ENCODE measurements around the gene SLC46A2. TPM values are rescaled to one million over a fixed set of nuclear protein-coding genes. Genes with fewer than 3 reads are reported as not detected.

The SLC46A2 gene, protein sequence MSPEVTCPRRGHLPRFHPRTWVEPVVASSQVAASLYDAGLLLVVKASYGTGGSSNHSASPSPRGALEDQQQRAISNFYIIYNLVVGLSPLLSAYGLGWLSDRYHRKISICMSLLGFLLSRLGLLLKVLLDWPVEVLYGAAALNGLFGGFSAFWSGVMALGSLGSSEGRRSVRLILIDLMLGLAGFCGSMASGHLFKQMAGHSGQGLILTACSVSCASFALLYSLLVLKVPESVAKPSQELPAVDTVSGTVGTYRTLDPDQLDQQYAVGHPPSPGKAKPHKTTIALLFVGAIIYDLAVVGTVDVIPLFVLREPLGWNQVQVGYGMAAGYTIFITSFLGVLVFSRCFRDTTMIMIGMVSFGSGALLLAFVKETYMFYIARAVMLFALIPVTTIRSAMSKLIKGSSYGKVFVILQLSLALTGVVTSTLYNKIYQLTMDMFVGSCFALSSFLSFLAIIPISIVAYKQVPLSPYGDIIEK
- total RNA-seq: not detected in 2 replicates

DNA sequence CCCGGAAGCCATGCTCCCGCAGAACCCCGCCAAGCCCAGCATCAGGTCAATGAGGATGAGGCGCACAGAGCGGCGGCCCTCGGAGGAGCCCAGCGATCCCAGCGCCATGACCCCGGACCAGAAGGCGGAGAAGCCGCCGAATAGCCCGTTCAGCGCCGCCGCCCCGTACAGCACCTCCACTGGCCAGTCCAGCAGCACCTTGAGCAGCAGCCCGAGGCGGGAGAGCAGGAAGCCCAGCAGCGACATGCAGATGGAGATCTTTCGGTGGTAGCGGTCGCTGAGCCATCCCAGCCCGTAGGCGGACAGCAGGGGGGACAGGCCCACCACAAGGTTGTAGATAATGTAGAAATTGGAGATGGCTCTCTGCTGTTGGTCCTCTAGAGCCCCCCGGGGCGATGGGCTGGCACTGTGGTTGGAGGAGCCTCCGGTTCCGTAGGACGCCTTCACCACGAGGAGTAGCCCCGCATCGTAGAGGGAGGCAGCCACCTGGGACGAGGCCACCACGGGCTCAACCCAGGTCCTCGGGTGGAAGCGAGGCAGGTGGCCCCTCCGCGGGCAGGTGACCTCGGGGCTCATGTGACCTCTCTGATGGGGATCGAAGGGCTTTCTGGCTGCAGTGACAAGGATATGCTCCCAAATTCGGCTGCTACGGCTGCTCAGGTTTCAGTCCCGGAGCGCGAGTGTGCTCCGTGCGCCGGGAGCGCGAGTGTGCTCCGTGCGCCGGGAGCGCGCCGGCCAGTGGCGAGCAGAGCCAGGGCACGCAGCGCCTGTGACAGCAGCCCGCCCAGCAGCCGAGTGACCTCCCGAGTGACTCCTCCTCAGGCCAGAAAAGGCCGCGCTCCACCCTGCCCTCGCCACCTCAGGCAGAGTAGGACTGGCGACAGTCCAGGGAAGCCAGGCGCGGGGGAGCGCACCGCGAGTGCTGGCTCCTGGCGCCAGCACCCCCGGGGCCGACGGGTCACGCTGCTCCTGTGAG lies at the start of gene SLC46A2:
SLC46A2 (minus strand) TSS at position 771 of the 976 bp plus-strand sequence; CDS start at position 576, 195 bp downstream.

Other genes starting within 250 kb of the SLC46A2 start
- 17.8 and 18.8 TPM in 2 replicates for gene INIP, start 172.8 kb downstream of the SLC46A2 start, total RNA-seq
- gene SNX30, start 140.1 kb downstream of the SLC46A2 start, total RNA-seq: 10.6 and 19.3 TPM in 2 replicates
- 0.99 and 1.7 TPM in 2 replicates for gene ZNF883, start 121.3 kb upstream of the SLC46A2 start, total RNA-seq
- gene ZFP37, start 165.8 kb upstream of the SLC46A2 start, total RNA-seq: 1.2 and 1.8 TPM in 2 replicates